ENCODE measurements around the gene RPTOR.
"Not testable (repeated sequence)": the region's sequence is repeated elsewhere in the genome, so short reads cannot be mapped to it uniquely, and the experiment has no call there.

Gene RPTOR

DNA sequence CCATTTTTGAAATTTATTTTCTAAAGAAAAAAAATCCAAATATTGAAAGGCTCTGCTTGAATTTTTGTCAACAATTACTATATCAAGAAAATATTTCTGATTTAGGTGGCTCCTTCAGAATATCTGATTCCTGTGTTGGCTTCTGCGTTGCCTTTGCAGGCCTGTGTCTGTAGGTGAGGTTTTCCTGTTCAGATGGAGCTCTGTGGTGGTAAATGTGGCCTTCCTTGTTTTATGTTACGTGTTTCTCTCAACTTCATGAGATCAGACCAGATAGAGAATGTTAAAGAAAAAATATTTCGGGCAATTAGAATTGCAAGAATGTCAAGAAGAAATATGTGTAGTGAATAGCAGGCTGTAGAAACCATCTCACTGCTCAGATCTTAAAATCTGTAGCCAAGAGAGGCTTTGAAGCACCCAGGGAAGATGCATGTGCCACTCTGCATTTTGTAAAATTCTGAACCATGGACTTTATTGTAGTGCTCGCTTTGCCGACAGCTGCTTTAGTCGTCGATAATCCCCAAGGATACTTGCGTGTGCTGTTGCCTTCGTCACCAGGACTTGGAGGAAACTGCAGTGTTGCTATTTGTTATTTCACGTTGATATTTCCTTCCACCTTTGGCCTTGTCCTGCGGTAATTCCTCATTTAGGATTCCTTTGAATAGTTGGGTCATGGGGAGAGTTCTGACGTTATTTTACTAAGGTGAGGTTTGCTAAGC is 69.9 kb downstream of the RPTOR start:
- no peak for DNase-seq (ENCODE audit: low read depth, low spot score)

- no peak for DNase-seq (ENCODE audit: low read depth, low spot score)
These were observed 70.7 kb downstream of the RPTOR start for GRCh38 chr17:80615376-80615775.

- DNase-seq (ENCODE audit: low read depth, low spot score), result no peak
These were observed 72.1 kb downstream of the RPTOR start for GRCh38 chr17:80616705-80617104.

DNA sequence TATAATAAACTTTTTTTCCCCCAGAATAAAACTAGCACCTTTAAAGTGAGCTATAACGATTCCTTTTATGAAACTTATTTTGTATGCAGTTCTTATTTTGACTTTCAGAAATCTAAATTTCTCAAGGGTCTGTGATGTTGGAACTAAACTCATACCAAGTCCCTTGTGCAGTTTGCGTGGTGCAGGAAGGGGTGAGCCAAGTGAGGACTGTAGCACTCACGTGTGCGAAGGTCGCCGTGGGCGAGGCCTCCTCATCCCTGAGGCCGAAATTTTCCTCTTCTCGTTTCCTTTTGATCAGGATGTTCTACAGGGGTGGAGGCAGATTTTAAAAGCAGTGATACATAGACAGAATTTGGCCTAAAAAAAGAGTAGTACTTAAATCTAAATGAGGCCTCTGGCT is 73.7 kb downstream of the RPTOR start:
- DNase-seq (ENCODE audit: low read depth, low spot score), result no peak

GRCh38 chr17:80619535-80620235 is 75.0 kb downstream of the RPTOR start:
- DNase-seq (ENCODE audit: low read depth, low spot score), result no peak

DNA sequence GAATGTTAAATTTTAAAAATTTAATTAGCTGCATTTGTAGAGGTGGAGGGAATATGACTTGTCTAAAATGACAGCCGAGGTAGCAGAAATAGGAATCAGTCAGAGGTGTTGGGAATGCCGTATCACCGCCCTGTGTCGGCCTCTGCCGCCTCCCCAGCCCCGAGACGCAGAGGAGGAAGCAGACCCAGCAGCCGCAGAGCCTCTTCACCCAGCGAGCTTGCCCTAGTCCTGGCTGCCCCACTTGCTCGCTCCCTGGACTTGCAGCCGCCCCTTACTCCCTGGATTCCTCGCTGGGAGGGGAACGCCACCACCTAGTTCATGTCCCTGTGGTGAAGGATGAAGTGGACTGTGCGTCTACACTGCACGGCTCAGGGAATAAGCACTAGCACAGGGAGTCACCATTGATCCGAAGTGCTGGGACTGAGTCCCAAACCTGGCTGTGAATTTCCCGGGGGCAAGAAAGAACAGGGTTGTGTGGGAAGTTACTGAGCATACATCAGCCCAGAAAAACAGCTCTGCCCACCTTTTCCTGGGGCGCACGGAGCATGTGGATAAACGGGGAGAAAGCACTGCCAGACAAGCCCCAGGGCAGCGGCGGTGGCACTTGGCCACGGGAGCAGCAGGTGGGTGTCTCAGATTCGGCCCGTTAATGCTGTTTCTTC is 76.8 kb downstream of the RPTOR start:
- DNase-seq (ENCODE audit: low read depth, low spot score), result no peak

DNA sequence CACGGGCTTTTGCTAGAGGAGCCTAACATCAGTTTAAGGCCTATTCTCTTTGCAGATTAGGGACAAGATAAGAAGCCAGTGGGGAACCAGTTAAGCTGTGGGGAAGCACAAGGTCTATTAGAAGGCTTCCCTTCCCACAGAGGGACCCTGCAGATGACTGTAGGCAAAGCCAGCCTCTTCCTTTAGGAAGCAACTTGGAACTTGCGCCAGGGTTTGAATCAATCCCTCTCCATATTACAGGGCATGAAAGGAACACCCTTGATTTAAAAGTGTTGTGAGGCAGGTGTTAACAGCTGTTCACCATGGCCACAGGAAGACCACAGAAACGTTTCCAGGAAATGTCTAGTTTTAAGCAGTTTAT is 77.3 kb downstream of the RPTOR start:
- DNase-seq (ENCODE audit: low read depth, low spot score), result no peak

- no peak for DNase-seq (ENCODE audit: low read depth, low spot score)
These were observed 80.2 kb downstream of the RPTOR start for GRCh38 chr17:80624864-80625263.

GRCh38 chr17:80625627-80626026 is 81.0 kb downstream of the RPTOR start:
- no peak for DNase-seq (ENCODE audit: low read depth, low spot score)

DNA sequence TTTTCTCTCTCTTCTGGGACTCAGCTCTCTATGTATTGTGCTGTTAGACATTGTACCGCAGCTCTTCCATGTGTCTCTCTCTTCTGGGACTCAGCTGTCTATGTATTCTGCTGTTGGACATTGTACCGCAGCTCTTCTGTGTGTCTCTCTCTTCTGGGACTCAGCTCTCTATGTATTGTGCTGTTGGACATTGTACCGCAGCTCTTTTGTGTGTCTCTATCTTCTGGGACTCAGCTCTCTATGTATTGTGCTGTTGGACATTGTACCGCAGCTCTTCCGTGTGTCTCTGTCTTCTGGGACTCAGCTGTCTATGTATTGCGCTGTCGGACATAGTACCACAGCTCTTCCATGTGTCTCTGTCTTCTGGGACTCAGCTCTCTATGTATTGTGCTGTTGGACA is 84.2 kb downstream of the RPTOR start:
- not testable (repeated sequence) for DNase-seq (ENCODE audit: low read depth, low spot score)

DNA sequence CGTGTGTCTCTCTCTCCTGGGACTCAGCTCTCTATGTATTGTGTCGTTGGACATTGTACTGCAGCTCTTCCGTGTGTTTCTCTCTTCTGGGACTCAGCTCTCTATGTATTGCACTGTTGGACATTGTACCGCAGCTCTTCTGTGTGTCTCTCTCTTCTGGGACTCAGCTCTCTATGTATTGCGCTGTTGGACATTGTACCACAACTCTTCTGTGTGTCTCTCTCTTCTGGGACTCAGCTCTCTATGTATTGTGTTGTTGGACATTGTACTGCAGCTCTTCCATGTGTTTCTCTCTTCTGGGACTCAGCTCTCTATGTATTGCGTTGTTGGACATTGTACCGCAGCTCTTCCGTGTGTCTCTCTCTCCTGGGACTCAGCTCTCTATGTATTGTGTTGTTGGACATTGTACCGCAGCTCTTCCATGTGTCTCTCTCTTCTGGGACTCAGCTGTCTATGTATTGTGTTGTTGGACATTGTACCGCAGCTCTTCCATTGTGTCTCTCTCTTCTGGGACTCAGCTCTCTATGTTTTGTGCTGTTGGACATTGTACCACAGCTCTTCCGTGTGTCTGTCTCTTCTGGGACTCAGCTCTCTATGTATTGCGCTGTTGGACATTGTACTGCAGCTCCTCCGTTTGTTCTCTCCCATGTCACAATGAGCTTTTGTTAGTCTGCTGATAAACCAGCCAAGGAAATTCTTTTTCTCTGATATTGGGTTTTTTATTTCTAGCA is 84.8 kb downstream of the RPTOR start:
- DNase-seq (ENCODE audit: low read depth, low spot score), result no peak

GRCh38 chr17:80630560-80631120 is 86.0 kb downstream of the RPTOR start:
- DNase-seq (ENCODE audit: low read depth, low spot score), result no peak

DNA sequence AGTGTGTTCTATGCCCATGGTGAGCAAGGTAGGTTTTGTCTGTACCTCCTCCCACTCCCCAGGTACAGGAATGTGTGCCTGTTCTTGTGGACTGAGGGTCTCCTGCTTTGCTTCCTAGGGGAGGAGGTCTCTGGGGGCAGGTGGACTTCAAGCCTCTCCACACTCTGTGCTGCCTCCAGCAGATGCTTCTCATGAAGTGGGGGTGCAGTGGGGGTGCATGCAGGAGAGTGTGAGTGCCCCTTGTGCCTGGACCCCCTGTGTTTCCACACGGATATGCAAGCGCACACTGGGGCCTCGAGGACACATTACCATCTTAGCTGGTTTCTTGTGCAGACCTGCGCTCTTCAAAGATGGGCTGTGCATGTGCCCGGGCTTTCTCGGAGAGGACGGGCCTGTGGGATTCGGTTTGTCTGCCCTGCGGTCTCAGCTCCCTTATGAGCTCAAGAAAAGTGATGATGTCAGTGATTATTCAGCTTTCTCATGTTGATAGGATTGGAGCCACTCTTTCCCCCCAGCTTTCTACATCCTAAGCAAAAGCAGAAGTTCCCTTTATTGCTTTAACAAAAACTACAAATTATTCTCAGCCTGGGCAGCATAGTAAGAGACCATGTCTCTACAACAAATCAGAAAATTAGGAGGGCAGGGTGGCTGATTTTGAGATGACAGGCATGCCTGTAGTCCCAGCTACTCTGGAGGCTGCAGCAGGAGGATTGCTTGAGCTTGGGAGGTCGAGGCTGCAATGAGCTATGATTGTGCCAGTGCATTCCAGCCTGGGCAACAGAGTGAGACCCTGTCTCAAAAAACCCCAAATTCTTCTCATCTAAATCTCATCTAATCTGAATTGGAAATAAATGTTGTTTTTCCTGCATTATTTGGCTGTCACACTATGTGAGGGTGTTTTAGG is 86.8 kb downstream of the RPTOR start:
- DNase-seq (ENCODE audit: low read depth, low spot score), result no peak

DNA sequence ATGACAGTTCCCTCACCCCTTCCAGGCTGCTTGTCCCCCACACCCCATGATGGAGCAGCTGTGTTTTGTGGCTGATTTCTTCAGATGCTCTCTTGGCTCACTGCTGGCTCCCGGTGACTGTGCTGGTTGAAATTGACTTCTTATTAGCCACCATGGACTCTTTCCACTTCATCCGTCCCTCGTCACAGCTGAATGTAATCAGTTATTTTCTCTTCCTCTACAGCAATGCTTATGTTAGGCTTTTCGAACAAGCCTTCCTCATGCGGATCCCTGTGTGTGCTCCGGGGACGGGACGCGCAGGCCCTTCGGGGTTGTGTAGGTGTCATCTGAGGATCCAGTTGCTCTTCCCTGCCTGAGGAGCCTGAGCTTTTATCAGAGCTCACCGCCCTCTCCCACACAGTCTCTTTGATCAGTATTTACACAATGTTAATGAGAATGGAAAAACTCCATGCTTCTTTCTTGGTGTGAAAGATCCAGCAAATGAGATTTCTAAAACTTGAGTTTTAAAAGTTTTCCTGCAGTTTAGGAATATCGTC is 87.5 kb downstream of the RPTOR start:
- DNase-seq (ENCODE audit: low read depth, low spot score), result no peak

- no peak for DNase-seq (ENCODE audit: low read depth, low spot score)
These were observed 88.6 kb downstream of the RPTOR start for GRCh38 chr17:80633207-80633606.

- DNase-seq (ENCODE audit: low read depth, low spot score), result no peak
These were observed 89.4 kb downstream of the RPTOR start for GRCh38 chr17:80633994-80634566.

GRCh38 chr17:80636361-80637018 is 91.9 kb downstream of the RPTOR start:
- DNase-seq (ENCODE audit: low read depth, low spot score), result no peak

DNA sequence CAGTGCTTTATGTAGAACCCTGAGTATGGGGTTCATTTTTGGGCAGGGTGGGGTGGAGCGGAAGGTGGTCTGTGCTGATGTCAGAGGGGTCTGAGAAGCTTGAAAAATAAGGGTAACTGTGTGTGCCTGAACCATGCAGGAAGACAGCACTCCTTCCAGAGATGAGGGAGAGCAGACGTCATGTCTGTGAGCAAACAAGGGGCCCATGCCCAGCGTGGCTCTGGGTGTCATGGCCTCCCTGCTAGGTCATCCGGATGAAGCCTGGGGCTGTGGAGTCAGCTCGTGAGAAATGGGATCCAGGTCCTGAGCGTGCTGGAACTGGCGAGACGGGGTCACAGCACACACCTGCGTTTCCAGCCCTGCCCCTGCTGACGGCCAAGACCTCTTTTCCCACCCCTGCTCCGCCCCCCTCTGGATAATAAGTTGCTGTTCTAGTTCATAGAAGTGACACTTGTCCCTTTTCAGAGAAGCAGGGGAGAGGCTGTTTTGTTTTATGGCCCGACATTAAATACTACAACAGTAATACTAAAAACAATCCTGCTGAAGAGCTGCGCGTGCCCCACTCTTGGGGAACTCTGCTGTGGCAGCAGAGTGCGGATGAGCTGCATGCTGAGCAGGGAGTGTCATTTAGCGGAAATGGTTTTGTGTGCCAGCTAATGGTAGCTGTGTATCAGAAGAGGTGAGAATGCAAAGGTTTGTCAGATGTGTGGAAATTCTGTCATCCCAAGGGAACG is 92.6 kb downstream of the RPTOR start:
- no peak for DNase-seq (ENCODE audit: low read depth, low spot score)

- no peak for DNase-seq (ENCODE audit: low read depth, low spot score)
These were observed 95.0 kb downstream of the RPTOR start for GRCh38 chr17:80639658-80640057.

All from iPS DF 19.7 (cell line).